Loucy (cell line): ENCODE measurements around the gene TMPRSS13.
A peak's percentile ranks its signal among the peaks of the same experiment; 100 is the strongest.

Source experiments
- H2AFZ ChIP-seq: fragments of 200-600 bp; sonication (generic); 2 replicates; pipeline ENCODE4 v1.6.0; 2016; ENCODE audit warnings: antibody characterized with exemption, mild to moderate bottlenecking, low read length, moderate library complexity
- H3F3A ChIP-seq: fragments of 200-600 bp; 2 replicates; pipeline ENCODE4 v1.6.0; 2016; ENCODE audit warnings: antibody characterized with exemption, low read depth, mild to moderate bottlenecking
- H3K27me3 ChIP-seq: fragments of 200-600 bp; sonication (generic); 2 replicates; pipeline ENCODE4 v1.6.1; 2014; ENCODE audit warnings: low read length, mild to moderate bottlenecking; ENCODE audit not compliant: insufficient read depth, poor library complexity, severe bottlenecking
- H3K36me3 ChIP-seq: fragments of 200-600 bp; sonication (generic); 2 replicates; pipeline ENCODE4 v1.6.1; 2016; ENCODE audit warnings: low read length; ENCODE audit not compliant: insufficient read depth
- H3K4me1 ChIP-seq: fragments of 200-600 bp; sonication (generic); 2 replicates; pipeline ENCODE4 v1.5.1; 2014; ENCODE audit warnings: low read length, mild to moderate bottlenecking; ENCODE audit not compliant: insufficient read depth, poor library complexity, severe bottlenecking
- H3K4me2 ChIP-seq: fragments of 200-600 bp; sonication (generic); 2 replicates; pipeline ENCODE4 v1.6.0; 2014; ENCODE audit warnings: antibody characterized with exemption, low read length, low read depth, mild to moderate bottlenecking; ENCODE audit not compliant: poor library complexity, severe bottlenecking
- H3K4me3 ChIP-seq: fragments of 200-600 bp; sonication (generic); 2 replicates; pipeline ENCODE4 v1.5.1; 2014; ENCODE audit warnings: low read length, mild to moderate bottlenecking, mixed read lengths; ENCODE audit not compliant: poor library complexity, severe bottlenecking
- H3K79me2 ChIP-seq: fragments of 200-600 bp; sonication (generic); 2 replicates; pipeline ENCODE4 v1.6.1; 2014; ENCODE audit warnings: low read length; ENCODE audit not compliant: insufficient read depth
- H3K9ac ChIP-seq: fragments of 200-600 bp; sonication (generic); 2 replicates; pipeline ENCODE4 v1.6.0; 2014; ENCODE audit warnings: mild to moderate bottlenecking, low read depth, low read length, moderate library complexity; ENCODE audit not compliant: poor library complexity, severe bottlenecking
- H3K9me2 ChIP-seq: fragments of 200-600 bp; sonication (generic); replicated peaks from 2 replicates; pipeline ENCODE4 v1.6.1; 2016; ENCODE audit warnings: low read depth, low read length, mixed read lengths
- H3K9me3 ChIP-seq: fragments of 200-600 bp; sonication (generic); 2 replicates; pipeline ENCODE4 v1.6.1; 2014; ENCODE audit warnings: mild to moderate bottlenecking, antibody characterized with exemption, low read length, low read depth; ENCODE audit not compliant: insufficient read depth
- H4K20me1 ChIP-seq: fragments of 200-600 bp; sonication (generic); 2 replicates; pipeline ENCODE4 v1.6.0; 2014; ENCODE audit warnings: antibody characterized with exemption, low read length, mild to moderate bottlenecking; ENCODE audit not compliant: insufficient read depth, poor library complexity, severe bottlenecking
- CTCF ChIP-seq: fragments of 200-600 bp; sonication (generic); conservative IDR thresholded peaks from 2 replicates; pipeline ENCODE4 v1.5.1; 2014; ENCODE audit warnings: mild to moderate bottlenecking, antibody characterized with exemption, low read length
- EZH2phosphoT487 ChIP-seq: fragments of 200-600 bp; IDR thresholded peaks from 2 replicates; pipeline ENCODE4 v1.6.1; 2018; ENCODE audit warnings: antibody characterized with exemption, mild to moderate bottlenecking, moderate library complexity, borderline replicate concordance

Gene TMPRSS13

GRCh38 chr11:117946842-117947526 lies 17.8 kb upstream of the TMPRSS13 start:
- no peak overlapping the region for H3K9ac ChIP-seq
- no peak overlapping the region for H3K4me2 ChIP-seq
- no peak overlapping the region for H3K4me3 ChIP-seq
- H3K4me1 ChIP-seq, result peaks cover 60% of the 10 kb centered on the region
- no peaks in the 10 kb centered on the region for H3K79me2 ChIP-seq
- H3K9me3 ChIP-seq, result no peaks in the 10 kb centered on the region
- H3K36me3 ChIP-seq, result no peaks in the 10 kb centered on the region
- H3K27me3 ChIP-seq, result no peaks in the 10 kb centered on the region
- H2AFZ ChIP-seq, result 0 out of 2 replicates have a peak overlapping the region, but pooled peaks have one; percentile 28
- 0 out of 2 replicates have a peak, but pooled peaks cover 5% of the 10 kb centered on the region for H3F3A ChIP-seq
- no peaks in the 10 kb centered on the region for H4K20me1 ChIP-seq
- no peaks in the 10 kb centered on the region for H3K9me2 ChIP-seq
- TF ChIP-seq EZH2phosphoT487 (no peak), CTCF (peak; percentile 99)

DNA sequence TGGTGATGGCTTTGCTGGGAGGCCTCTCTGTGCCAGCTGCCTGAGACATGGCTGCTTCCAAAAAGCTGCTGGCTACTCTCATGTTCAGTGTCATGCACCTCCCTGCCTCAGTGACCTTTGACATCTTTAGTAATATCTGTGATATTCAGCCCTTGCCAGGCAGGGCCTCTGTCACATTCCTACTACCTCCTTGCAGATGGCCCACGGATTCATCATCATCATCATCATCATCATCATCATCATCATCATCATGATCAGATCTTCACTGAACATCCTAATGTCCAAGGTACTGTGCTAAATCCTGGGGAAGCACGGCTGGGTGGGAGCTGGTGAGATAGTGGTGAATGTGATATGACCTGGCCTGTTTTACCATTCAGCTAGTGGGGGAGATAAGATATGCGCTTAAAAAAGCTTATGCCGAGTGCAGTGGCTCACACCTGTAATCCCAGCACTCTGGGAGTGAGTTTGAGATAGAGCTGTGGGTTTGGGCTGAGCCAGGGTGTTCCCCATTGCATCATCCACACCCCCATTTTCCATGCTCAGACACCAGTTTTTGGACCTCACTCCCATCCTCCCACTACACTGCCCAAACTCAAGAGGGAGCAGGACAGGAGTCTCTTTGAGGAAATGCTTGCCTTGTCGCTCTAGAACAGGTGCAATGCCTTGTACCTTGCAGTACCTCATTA lies 17.1 kb upstream of the TMPRSS13 start:
- Histone ChIP-seq H3K4me1 (peaks cover 60% of the 10 kb centered on the region), H3K9ac (no peak overlapping the region), H3K4me3 (no peak overlapping the region), H3K9me3 (no peaks in the 10 kb centered on the region), H3K9me2 (no peaks in the 10 kb centered on the region), H3K79me2 (no peaks in the 10 kb centered on the region), H4K20me1 (no peaks in the 10 kb centered on the region), H3K36me3 (no peaks in the 10 kb centered on the region), H2AFZ (no peak overlapping the region), H3K4me2 (no peak overlapping the region), H3K27me3 (no peaks in the 10 kb centered on the region), H3F3A (0 out of 2 replicates have a peak, but pooled peaks cover 5% of the 10 kb centered on the region)
- TF ChIP-seq CTCF, result no peak
- no peak for TF ChIP-seq EZH2phosphoT487

- Histone ChIP-seq H4K20me1 (no peaks in the 10 kb centered on the region), H2AFZ (no peak overlapping the region), H3K9me2 (no peaks in the 10 kb centered on the region), H3K9ac (no peak overlapping the region), H3K27me3 (no peaks in the 10 kb centered on the region), H3K4me1 (peaks cover 57% of the 10 kb centered on the region), H3K36me3 (no peaks in the 10 kb centered on the region), H3K4me3 (no peak overlapping the region), H3K4me2 (peak overlapping the region; percentile 28), H3F3A (no peaks in the 10 kb centered on the region), H3K79me2 (no peaks in the 10 kb centered on the region), H3K9me3 (no peaks in the 10 kb centered on the region)
- TF ChIP-seq CTCF (peak; percentile 59), EZH2phosphoT487 (no peak)
Observed at GRCh38 chr11:117945047-117945810, 16.0 kb upstream of the TMPRSS13 start.
